Measurements from ENCODE around the gene TMTC3.

The TMTC3 gene

DNA sequence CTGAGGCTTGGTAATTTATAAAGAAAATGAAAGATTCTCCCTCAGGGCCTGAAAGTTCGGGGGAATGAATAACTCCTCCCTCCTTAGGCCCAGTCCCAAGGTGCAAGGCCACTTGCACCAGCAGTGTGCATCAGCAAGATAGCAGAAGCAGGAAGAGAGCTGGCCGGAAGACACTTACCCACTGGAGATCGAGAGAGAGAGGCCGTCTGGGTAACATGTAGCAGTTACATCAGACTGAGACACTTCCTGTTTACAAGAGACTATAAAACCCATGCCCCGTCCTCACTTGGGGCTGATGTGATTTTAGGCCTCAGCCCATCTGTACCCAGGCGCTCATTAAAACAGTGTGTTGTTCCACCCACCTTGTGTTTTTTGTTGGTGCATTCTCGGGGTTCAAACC is 85.2 kb downstream of the TMTC3 start:
- no peaks in the 10 kb centered on the region for H3K9me3 ChIP-seq
- H3K4me3 ChIP-seq (ENCODE audit: low read depth in 1 of 2, low read length in 1 of 2), result no peak overlapping the region
- no peaks in the 10 kb centered on the region for H3K27me3 ChIP-seq
- H3K4me1 ChIP-seq (ENCODE audit: control insufficient read depth in 1 of 2, insufficient read depth in 1 of 2, low read depth in 1 of 2, low read length in 1 of 2), result no peaks in the 10 kb centered on the region
- H3K27ac ChIP-seq, result no peak overlapping the region
- H3K36me3 ChIP-seq, result no peaks in the 10 kb centered on the region
- TF ChIP-seq, protein P1, sequence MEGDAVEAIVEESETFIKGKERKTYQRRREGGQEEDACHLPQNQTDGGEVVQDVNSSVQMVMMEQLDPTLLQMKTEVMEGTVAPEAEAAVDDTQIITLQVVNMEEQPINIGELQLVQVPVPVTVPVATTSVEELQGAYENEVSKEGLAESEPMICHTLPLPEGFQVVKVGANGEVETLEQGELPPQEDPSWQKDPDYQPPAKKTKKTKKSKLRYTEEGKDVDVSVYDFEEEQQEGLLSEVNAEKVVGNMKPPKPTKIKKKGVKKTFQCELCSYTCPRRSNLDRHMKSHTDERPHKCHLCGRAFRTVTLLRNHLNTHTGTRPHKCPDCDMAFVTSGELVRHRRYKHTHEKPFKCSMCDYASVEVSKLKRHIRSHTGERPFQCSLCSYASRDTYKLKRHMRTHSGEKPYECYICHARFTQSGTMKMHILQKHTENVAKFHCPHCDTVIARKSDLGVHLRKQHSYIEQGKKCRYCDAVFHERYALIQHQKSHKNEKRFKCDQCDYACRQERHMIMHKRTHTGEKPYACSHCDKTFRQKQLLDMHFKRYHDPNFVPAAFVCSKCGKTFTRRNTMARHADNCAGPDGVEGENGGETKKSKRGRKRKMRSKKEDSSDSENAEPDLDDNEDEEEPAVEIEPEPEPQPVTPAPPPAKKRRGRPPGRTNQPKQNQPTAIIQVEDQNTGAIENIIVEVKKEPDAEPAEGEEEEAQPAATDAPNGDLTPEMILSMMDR (IDR thresholded peaks at IDR 0.05), result no peak

DNA sequence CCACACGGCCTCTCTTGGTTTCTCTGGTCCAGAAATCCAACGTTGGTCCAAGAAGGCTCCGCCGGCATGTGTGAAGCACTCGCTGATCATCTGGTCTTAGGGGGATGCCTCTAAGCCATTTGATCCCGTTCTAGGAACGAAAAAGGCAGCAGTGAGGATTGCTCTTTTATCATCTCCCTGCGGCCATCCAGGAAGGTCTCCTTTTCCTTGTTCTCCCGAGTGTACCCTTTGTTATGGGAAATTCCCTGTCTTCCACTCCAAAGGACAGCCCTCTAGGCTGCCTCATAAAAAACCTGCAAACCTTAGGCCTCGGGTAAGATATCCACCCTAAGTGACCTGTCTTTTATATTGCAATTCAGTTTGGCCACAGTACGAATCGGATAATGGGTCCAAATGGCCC is 85.8 kb downstream of the TMTC3 start:
- H3K9me3 ChIP-seq, result no peaks in the 10 kb centered on the region
- no peaks in the 10 kb centered on the region for H3K27me3 ChIP-seq
- TF ChIP-seq, protein P1 (IDR thresholded peaks at IDR 0.05), result no peak
- no peak overlapping the region for H3K27ac ChIP-seq
- no peak overlapping the region for H3K4me3 ChIP-seq (ENCODE audit: low read depth in 1 of 2, low read length in 1 of 2)
- H3K4me1 ChIP-seq (ENCODE audit: control insufficient read depth in 1 of 2, insufficient read depth in 1 of 2, low read depth in 1 of 2, low read length in 1 of 2), result no peaks in the 10 kb centered on the region
- H3K36me3 ChIP-seq, result no peaks in the 10 kb centered on the region

DNA sequence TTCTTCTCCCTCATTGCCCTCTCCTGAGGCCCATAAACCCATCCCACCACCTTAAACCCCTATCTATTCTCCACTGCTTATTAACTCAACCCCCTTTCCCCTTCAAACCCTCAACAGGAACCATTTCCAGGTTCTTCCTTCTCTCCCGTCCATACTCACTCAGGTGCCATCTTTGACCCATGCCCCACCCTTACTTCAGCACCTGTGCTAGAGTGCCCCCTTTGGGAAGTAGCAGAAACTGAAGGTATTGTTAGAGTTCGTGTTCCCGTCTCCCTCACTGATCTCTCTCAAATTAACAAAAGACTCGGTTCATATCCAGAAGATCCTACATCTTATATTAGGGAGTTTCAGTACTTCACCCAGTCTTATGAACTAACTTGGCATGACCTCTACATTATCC is 86.6 kb downstream of the TMTC3 start:
- TF ChIP-seq, protein P1 (IDR thresholded peaks at IDR 0.05), result no peak
- Histone ChIP-seq H3K27me3 (no peaks in the 10 kb centered on the region), H3K9me3 (no peaks in the 10 kb centered on the region), H3K4me3 (ENCODE audit: low read depth in 1 of 2, low read length in 1 of 2) (no peak overlapping the region), H3K36me3 (no peaks in the 10 kb centered on the region), H3K27ac (no peak overlapping the region), H3K4me1 (ENCODE audit: control insufficient read depth in 1 of 2, insufficient read depth in 1 of 2, low read depth in 1 of 2, low read length in 1 of 2) (no peaks in the 10 kb centered on the region)

DNA sequence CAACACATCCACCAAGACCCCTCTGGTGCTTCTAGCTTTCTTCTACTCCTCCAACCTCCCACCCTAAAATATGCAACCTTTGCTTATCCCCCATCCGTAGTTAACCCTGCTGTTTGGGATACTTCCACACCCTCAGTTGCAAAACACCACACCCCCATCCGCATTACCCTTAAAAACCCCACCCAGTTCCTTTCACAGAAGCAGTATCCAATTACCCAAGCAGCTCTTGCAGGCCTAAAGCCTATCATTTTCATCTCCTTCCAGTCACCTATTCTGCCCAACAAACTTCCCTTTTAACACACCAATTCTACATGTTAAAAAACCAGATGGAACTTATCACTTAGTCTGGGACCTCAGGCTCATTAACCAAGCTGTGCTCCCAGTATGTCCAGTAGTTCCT is 88.2 kb downstream of the TMTC3 start:
- Histone ChIP-seq H3K9me3 (no peaks in the 10 kb centered on the region), H3K27me3 (no peaks in the 10 kb centered on the region)
- TF ChIP-seq, protein P1 (IDR thresholded peaks at IDR 0.05), result no peak

GRCh38 chr12:88235183-88235833 is 93.2 kb downstream of the TMTC3 start:
- TF ChIP-seq, protein P1 (IDR thresholded peaks at IDR 0.05), result no peak
- Histone ChIP-seq H3K4me3 (ENCODE audit: low read depth in 1 of 2, low read length in 1 of 2) (no peak overlapping the region), H3K4me1 (ENCODE audit: control insufficient read depth in 1 of 2, insufficient read depth in 1 of 2, low read depth in 1 of 2, low read length in 1 of 2) (no peaks in the 10 kb centered on the region), H3K9me3 (no peaks in the 10 kb centered on the region), H3K27ac (no peak overlapping the region), H3K27me3 (no peaks in the 10 kb centered on the region), H3K36me3 (no peaks in the 10 kb centered on the region)

More for the DNA sequence above, 88.2 kb downstream of the TMTC3 start:
- Histone ChIP-seq H3K4me1 (ENCODE audit: control insufficient read depth in 1 of 2, insufficient read depth in 1 of 2, low read depth in 1 of 2, low read length in 1 of 2) (no peaks in the 10 kb centered on the region), H3K4me3 (ENCODE audit: low read depth in 1 of 2, low read length in 1 of 2) (no peak overlapping the region), H3K36me3 (no peaks in the 10 kb centered on the region), H3K27ac (no peak overlapping the region)

Measured in neutrophil (primary cell).